ENCODE measurements around the gene FBXL19.
"Not testable (repeated sequence)": the region's sequence is repeated elsewhere in the genome, so short reads cannot be mapped to it uniquely, and the experiment has no call there.

The FBXL19 gene

GRCh38 chr16:30922420-30922959 lies 882 bp upstream of the FBXL19 start:
- peak; percentile 99 for DNase-seq

GRCh38 chr16:30922960-30923535 lies 324 bp upstream of the FBXL19 start:
- DNase-seq: peak; percentile 100

- DNase-seq: no peak
Observed at GRCh38 chr16:30924076-30924912, 922 bp downstream of the FBXL19 start.

GRCh38 chr16:30924913-30925631 lies 1.7 kb downstream of the FBXL19 start:
- DNase-seq: no peak

GRCh38 chr16:30925632-30925987 lies 2.2 kb downstream of the FBXL19 start:
- no peak for DNase-seq

GRCh38 chr16:30925995-30926811 lies 2.8 kb downstream of the FBXL19 start:
- DNase-seq: no peak

- no peak for DNase-seq
Observed at GRCh38 chr16:30926937-30927788, 3.8 kb downstream of the FBXL19 start.

GRCh38 chr16:30927789-30928378 lies 4.5 kb downstream of the FBXL19 start:
- peak; percentile 36 for DNase-seq

GRCh38 chr16:30928390-30928789 lies 5.0 kb downstream of the FBXL19 start:
- DNase-seq: no peak

GRCh38 chr16:30929167-30929566 lies 5.8 kb downstream of the FBXL19 start:
- DNase-seq: no peak

- no peak for DNase-seq
Observed at GRCh38 chr16:30930160-30930571, 6.8 kb downstream of the FBXL19 start.

GRCh38 chr16:30931068-30931650 lies 7.8 kb downstream of the FBXL19 start:
- no peak for DNase-seq

GRCh38 chr16:30934827-30935557 lies 11.6 kb downstream of the FBXL19 start:
- peak; percentile 32 for DNase-seq

GRCh38 chr16:30937692-30938091 lies 14.3 kb downstream of the FBXL19 start:
- DNase-seq: no peak

- DNase-seq: not testable (repeated sequence)
Observed at GRCh38 chr16:30939571-30939970, 16.2 kb downstream of the FBXL19 start.

GRCh38 chr16:30941600-30942425 lies 18.4 kb downstream of the FBXL19 start:
- DNase-seq: peak; percentile 58

- DNase-seq: no peak
Observed at GRCh38 chr16:30942426-30942806, 19.0 kb downstream of the FBXL19 start.

GRCh38 chr16:30944352-30944751 lies 21.0 kb downstream of the FBXL19 start:
- no peak for DNase-seq
